ENCODE data around the gene TTC31.

The TTC31 gene

GRCh38 chr2:74488643-74489481, 6.0 kb downstream of the TTC31 start:
- DNase-seq, result no peak

GRCh38 chr2:74489906-74490305, 7.0 kb downstream of the TTC31 start:
- no peak for DNase-seq

GRCh38 chr2:74491648-74492544, 9.0 kb downstream of the TTC31 start:
- no peak for DNase-seq

DNA sequence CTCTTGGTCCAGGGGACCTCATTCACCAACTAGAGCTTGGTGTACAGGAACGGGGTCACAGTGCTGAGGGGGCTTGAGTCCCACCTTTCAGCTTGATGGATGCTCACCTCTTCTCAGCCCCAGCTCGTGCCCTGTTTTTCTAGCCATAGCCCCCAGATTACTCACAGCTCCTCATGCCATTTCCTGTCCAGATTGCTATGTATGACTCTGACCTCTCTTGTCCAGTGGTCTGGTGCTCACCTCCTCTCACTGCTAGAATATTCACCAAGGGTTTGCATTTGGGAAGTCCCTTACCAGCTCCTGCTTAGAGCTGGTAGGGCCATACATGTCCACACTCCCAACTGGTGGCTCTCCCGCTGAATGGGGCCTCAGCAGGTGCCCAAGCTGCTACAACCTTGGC, 10.7 kb downstream of the TTC31 start:
- DNase-seq, result no peak

GRCh38 chr2:74495440-74495839, 12.6 kb downstream of the TTC31 start:
- DNase-seq, result no peak

DNA sequence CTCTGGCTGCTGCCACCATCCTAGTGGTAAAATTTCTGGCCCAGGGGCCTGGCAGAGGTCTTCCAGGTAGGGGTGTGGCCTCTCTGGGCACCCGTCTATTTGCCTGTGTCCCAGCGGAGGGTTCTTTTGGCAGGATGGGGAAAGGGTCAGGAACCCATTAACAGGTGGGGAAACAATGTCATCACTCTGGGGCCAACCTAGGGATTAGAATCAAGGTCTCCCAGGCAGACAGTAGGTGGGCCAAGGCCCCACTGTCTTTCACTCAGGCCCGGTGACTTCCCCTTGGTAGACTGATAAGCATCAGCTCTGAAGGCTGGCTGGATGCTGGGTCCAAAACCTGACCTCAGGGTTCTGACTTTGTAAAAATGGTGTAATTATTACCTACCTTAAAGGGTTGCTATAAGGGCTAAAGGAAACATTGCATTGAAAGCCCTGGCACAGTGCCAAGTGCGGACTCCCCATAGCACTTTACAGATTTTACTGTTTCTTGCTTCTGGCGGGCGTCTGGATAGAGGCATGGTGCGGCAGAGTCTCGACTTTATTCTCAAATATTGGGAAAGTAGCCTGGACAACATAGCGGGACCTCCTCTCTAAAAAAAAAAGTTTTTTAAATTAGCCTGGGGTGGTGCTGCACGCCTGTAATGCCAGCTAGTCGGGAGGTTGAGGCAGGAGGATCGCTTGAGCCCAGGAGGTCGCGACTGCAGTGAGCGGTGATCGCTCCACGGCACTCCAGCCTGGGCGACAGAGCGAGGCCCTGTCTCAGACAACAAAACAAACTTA, 14.3 kb downstream of the TTC31 start:
- DNase-seq, result no peak

DNA sequence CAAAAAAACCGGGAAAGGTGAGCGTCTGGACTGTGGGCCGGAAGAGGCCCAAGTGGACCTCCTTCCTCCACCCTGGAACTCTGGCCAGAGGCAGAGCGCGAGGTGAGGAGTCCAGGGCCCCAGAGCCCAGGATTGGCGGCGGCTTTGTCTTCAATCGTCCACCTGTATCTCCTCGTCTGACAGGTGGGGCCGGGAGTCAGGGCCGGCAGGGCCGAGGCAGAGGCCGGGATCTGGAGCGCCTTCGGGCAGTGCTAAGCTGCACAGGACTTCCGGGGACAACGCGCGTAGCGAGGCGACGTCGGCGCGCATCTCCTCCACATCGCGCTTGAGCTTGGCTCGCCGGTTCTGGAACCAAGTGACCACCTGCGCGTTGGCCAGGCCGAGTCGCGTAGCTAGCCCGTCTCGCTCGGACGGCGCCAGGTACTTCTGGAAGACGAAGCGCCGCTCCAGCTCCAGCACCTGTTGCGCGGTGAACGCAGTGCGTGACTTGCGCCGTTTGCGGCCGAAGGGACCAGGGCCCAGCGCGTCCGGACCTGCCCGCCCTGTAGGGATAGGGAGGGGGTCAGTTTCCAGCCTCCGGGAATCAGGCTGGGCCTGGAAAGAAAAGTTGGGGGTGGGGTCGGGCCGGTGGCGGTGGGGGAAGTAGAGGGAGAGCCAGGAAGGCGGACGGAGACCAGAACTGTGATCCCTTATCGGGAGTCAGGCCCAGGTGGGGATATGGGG, 15.1 kb downstream of the TTC31 start:
- no peak for DNase-seq

GRCh38 chr2:74498500-74499266, 15.8 kb downstream of the TTC31 start:
- DNase-seq, result no peak

DNA sequence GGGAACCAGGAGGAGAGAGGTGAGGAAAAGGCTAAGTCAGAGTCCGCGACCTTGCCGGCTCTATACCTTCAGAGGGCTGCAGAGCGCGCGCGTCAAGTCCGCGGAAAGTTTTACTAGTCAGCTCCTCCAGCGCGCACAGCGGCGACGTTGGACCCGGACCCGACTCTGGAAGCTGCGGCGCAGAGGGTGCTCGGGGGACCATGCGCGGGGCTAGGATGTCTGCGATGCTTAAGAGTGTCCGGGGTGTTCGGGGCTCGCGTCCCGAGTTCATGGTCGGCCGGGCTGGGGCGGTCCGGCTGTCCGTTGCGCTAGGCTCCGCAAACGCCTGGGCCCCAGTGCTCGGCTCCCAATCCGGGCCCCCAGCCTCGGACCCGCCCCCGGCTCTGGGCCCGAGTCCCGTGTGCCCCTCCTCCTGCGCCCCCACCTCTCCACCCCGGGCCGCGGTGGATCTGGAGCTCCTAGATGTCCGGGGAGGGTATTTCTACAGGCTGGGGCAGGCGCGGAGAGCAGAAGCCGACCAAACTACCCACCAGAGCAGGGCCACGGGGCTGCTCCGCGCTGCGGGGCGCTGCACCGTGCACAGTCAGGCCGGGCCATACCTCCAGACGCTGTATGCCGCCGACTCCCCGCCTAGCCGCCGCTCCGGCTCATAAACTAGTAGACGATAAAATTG, 16.5 kb downstream of the TTC31 start, which contains the start of gene LBX2:
Gene LBX2 (minus strand): TSS at position 337 of the 673 bp plus-strand sequence. CDS start 66 bp downstream, at position 271.
- no peak for DNase-seq

- DNase-seq, result no peak
Observed at GRCh38 chr2:74499940-74500577, 17.2 kb downstream of the TTC31 start.

DNA sequence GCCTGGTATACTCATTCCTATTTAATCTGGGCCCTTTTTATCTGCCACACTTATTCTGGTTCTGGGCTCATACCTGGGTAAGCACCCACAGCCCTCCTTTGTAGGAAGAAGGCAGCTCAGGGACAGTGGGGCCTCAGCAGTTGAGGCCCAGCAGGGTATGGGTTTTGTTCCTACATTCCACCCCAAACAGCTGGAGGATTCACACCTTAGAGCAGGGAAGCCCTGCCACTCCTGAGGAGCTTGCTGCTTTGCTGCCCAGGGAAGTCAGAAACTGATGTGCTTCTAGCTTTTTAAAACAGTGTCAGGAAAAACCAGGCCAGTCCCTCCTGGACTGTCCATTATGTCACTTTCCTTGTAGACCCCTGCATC, 17.7 kb downstream of the TTC31 start:
- no peak for DNase-seq

DNA sequence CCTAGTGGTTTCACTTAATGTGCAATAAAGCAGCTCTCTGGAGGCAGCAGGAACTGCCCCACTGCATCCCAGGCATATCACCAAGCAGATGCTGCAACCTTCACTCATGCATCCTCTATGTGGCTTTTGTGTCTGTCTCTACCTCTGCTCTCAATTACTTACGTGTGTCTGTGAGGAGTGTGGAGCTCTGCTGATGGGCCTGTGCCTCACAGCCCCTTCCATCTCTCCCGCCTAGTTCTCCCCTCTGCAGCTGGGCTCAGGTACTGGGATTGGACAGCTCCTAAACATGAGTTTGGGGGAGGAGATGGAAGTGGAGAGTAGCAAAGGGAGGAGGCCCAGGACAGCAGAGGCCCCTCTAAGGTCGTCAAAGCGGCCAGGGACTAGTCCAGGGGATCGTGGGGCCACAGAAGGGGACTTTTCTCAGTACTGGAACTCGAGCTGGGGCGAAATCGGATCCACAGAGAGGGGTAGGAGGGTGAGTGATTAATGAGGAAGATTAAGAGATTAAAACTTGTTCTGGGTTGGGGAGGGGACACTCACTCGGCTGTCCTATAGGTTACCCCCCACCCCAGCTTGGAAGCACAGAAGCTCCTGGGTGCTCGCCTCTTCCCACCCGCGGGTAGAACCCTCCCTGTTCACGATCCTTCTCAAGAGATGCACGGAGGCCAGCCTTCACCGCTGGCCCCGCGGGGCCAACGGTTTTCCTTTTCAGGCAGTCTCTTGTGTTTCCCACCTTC, 18.6 kb downstream of the TTC31 start:
- no peak for DNase-seq

GRCh38 chr2:74502147-74502719, 19.4 kb downstream of the TTC31 start:
- DNase-seq, result no peak

DNA sequence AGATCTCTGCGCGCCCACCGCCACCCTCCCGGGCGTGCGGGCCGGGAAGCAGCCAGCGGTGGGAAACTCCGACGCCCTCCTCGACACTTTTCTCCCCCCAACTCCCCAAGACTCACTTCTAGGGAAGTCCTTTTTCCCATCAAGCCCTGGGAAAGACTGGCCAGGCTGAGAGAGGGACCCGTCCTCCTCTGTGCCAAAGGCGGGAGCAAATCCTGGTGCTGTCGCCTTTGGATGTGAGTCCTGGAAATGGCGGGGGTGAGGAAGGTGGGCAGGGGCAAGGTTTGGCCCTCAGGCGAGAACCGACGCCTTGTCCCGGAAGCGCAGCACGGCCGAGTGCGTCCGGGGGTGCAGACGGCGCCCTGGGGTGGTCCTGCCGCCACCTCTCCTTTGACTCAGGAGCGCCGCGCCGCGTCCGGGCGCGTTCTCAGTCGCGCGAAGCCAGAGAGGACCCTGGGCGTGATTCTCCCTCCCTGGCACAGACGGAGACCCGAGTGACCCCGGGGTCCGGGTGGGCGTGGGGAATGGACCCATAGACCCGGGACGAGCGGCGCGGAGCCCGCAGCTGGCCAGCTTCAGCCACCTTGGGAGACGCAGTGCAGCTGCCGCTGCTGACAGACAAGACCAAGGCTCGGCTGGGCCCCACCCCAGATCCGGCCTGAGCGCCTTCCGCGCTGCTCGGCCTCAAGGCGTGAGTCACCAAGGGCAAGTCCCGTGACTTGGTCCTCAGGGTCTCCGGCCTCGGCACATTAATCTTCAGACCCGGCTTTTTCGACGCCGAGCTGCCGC, 20.0 kb downstream of the TTC31 start:
- DNase-seq, result no peak

DNA sequence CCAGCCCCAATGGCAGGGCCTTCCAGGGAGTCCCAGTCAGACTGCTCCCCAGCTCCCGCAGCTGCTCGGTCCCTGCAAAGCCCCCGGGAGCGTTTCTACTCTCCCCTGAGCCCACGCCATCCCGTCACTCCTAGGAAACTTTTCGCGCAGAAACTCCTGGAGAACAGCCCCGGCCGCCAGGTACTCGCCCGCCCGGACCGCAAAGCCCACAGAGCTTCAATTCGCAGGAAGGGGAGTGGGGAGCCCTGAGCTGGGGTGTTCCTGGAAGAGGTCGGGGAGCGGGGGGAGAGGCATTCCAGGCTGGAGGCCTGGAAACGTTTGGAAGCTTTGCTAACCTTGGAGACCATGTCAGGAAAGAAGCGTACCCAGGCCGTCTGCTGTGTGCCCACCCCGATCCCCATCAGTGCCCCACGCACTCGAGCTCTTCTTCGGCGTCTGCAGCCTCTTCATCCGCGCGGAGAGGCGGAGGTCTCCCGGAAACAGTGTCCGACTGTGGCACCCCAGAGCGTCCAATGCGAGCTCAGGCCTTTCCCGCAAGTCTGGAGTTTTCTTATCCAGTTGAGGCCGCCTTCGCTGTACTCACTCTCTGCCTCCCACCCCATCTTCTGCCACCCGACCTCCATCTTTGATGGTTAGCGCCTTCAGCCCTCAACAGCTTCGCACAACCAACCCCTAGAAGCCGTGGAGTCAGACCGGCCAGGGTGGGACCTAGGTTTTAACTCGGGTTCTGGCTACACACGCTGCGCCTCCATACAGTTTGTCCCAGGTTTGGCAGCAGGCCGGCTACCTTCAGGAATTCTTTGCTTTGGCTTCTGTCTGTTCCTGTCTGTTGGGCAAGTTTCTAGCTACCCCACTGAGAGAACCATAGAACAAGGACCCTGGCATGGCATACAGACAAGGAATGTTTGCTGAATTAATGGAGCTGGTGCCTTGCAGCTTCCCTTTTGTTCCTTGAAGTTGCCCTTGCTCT, 20.9 kb downstream of the TTC31 start:
- DNase-seq, result no peak

- DNase-seq, result no peak
Observed at GRCh38 chr2:74504591-74504990, 21.7 kb downstream of the TTC31 start.

Data from NCI-H1436 (cell line).